Kidney epithelial cell (primary cell): ENCODE data around the gene TC2N. TPM values are rescaled to one million over a fixed set of nuclear protein-coding genes. Genes with fewer than 3 reads are reported as not detected.

Experiments
- DNase-seq: peaks from one replicate; pipeline ENCODE4 v3.0.0-alpha.2; 2010; ENCODE audit warnings: low read depth
- H3K27me3 ChIP-seq: 2 replicates; pipeline ENCODE4 v1.6.0; 2011; ENCODE audit warnings: low read length; ENCODE audit not compliant: control insufficient read depth, insufficient read depth
- H3K36me3 ChIP-seq: 2 replicates; pipeline ENCODE4 v1.5.1; 2011; ENCODE audit warnings: low read length; ENCODE audit not compliant: control insufficient read depth, insufficient read depth
- H3K4me3 ChIP-seq: 2 replicates; pipeline ENCODE4 v1.5.1; 2011; ENCODE audit warnings: low read depth, mild to moderate bottlenecking, control low read depth, low read length
- CTCF ChIP-seq: IDR thresholded peaks from 2 replicates; pipeline ENCODE4 v1.5.1; 2011; ENCODE audit warnings: mild to moderate bottlenecking, moderate library complexity, low read length, control low read depth, inconsistent platforms; ENCODE audit not compliant: insufficient read depth, poor library complexity, severe bottlenecking
- total RNA-seq: library from RNA; depleted of rRNA; stranded (reverse); fragments of >200 nt; gene quantifications from 2 replicates; pipeline ENCODE4 v1.2.3, GENCODE V29; 2015

TC2N gene
- total RNA-seq, 1 donor from 2014 or later = 9.6 TPM

GRCh38 chr14:91904956-91905645 lies 37.8 kb upstream of the TC2N start:
- H3K4me3 ChIP-seq = no peak overlapping the region
- no peaks in the 10 kb centered on the region for H3K27me3 ChIP-seq
- TF ChIP-seq CTCF = no peak
- H3K36me3 ChIP-seq = no peaks in the 10 kb centered on the region
- no peak for DNase-seq

DNA sequence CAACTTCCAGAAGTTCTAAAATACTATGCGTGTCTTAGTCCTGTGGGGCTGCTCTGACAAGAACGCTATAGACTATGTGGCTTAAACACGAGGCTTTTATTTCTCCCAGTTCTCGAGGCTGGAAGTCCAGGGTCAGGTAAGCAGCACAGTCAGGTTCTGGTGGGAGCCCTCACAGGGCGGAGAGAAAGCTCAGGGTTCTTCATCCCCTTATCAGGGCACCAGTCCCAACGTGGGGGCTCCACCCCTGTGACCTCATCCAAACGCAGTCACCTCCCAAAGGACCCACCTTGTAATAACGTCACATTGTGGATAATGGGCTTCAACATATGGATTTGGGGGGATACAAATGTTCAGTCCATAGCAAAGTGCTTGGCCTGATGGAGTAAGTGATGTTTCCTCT lies 37.1 kb upstream of the TC2N start:
- H3K36me3 ChIP-seq = no peaks in the 10 kb centered on the region
- H3K4me3 ChIP-seq = no peak overlapping the region
- TF ChIP-seq CTCF = no peak
- no peak for DNase-seq
- no peaks in the 10 kb centered on the region for H3K27me3 ChIP-seq

DNA sequence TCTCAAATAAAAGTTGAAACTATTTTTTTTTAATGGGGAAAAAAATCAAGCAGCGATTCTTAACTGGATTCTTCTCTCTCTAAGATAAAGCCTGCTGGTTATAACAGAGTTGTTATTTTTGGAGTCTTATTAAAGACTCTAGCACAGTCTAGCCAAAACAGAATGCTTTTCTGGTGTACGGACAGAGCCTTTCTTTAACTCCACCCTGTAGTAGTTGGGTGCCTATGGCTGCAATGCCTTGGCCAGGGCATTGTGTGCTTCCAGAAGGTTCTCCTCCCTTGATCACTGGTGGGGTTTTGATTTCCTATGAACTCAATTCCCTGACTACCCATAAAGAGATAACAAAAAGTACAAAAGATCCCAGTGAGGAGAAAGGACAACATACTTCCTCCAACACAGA lies 35.7 kb upstream of the TC2N start:
- TF ChIP-seq CTCF = no peak
- DNase-seq = no peak
- Histone ChIP-seq H3K27me3 (no peaks in the 10 kb centered on the region), H3K4me3 (no peak overlapping the region), H3K36me3 (no peaks in the 10 kb centered on the region)

DNA sequence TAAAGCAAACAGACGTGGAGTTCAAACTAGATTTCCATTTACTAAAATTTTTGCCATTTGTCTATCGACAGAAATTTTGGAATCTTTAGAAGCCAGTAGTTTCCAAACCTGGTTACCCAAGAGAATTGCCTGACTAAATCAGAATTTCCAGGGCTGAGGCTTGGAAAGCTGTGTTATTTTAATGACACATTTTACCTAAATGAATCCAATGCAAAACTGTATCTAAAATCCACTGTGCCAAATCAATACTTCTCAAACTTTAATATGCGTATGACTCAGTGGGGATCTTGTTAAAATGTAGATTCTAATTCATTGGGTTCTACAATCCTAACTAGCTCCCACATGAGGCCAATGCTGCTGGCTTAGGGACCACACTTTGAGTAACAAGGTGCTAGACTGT lies 35.0 kb upstream of the TC2N start:
- DNase-seq = no peak
- TF ChIP-seq CTCF = no peak
- Histone ChIP-seq H3K36me3 (no peaks in the 10 kb centered on the region), H3K27me3 (no peaks in the 10 kb centered on the region), H3K4me3 (no peak overlapping the region)

DNA sequence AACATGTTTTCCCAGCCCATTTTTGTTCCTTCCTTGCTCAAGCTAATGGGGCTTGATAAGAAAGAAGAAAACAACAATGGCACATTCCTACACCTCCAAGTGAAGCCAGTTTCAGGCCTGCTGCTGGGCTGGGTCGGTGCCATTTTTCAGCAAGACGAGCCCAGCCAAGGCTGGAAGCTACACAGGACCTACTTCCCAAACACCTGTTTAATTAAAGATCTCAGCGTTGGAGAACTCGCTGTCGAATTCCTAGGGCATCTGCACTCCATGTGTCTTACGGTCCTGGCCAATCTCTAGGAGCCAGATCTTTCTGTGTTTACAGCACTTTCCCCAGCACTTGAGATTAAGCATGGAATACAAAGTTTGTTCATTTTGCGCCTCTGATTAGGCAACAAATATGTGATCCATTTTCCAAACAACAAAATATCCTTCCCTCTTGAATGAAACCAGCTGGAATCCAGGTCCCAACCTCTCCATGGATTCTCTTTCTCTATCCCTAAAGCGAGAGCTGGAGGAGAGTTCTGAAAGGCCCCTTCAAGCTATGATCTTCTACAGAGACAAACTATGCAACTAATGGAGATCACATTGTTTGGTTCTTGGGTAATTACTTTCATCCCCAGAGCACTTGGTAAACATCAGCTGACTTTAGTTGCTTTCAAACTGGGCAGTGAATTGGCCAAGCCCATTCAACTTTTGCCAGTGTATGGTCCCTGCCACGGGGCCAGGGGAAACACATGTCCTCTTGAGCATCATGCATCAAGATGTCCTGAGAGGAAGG lies 34.3 kb upstream of the TC2N start:
- no peak for TF ChIP-seq CTCF
- DNase-seq = no peak

More for the DNA sequence above, 34.3 kb upstream of the TC2N start:
- H3K27me3 ChIP-seq = no peaks in the 10 kb centered on the region
- H3K4me3 ChIP-seq = no peak overlapping the region
- no peaks in the 10 kb centered on the region for H3K36me3 ChIP-seq
